Measurements from ENCODE around the gene MCC. TPM values are rescaled to one million over a fixed set of nuclear protein-coding genes. Genes with fewer than 3 reads are reported as not detected.

Gene MCC
- total and polyA plus RNA-seq, 2 experiments from 2014 or later: 3.4 to 8.8 TPM

GRCh38 chr5:113047234-113047633 is 441.0 kb downstream of the MCC start:
- in situ Hi-C loops (cut with MboI): no loop called here
- no peak for TF ChIP-seq EZH2 (IDR thresholded peaks at IDR 0.05; ENCODE audit: insufficient read depth, poor library complexity, severe bottlenecking)
- no peak for TF ChIP-seq EZH2phosphoT487 (IDR thresholded peaks at IDR 0.05; ENCODE audit: insufficient read depth, low read depth)
- Histone ChIP-seq H3K4me3 (no peak overlapping the region), H3K27ac (no peak overlapping the region), H3K4me1 (ENCODE audit: insufficient read depth) (peaks cover 27% of the 10 kb centered on the region), H3K36me3 (ENCODE audit: low read depth) (no peaks in the 10 kb centered on the region), H2AFZ (no peak overlapping the region), H3K79me2 (ENCODE audit: insufficient read depth) (no peaks in the 10 kb centered on the region), H3K9me3 (ENCODE audit: low read depth) (no peaks in the 10 kb centered on the region), H4K20me1 (ENCODE audit: insufficient read depth) (no peaks in the 10 kb centered on the region), H3K9ac (no peak overlapping the region), H3K27me3 (replicated peaks; ENCODE audit: insufficient read depth) (no peaks in the 10 kb centered on the region), H3K4me2 (ENCODE audit: unreplicated experiment) (peak overlapping the region; percentile 25), H3F3A (ENCODE audit: insufficient read depth) (peaks cover 10% of the 10 kb centered on the region), H3K9me2 (ENCODE audit: insufficient read depth) (no peaks in the 10 kb centered on the region)
- DNase-seq: peak; percentile 54
- WGBS, 2 experiments (ENCODE audit: low coverage in 1 of 2, low lambda C conversion rate in 2 of 2, missing lambda C conversion rate in 2 of 2): 58 to 65% methylated on average over 2 of the region's 2 CpGs

GRCh38 chr5:113044776-113045465 is 443.3 kb downstream of the MCC start:
- Histone ChIP-seq H3K9ac (no peak overlapping the region), H3K27me3 (replicated peaks; ENCODE audit: insufficient read depth) (no peaks in the 10 kb centered on the region), H3K79me2 (ENCODE audit: insufficient read depth) (no peaks in the 10 kb centered on the region), H3K4me3 (no peak overlapping the region), H3K9me2 (ENCODE audit: insufficient read depth) (no peaks in the 10 kb centered on the region), H3K36me3 (ENCODE audit: low read depth) (no peaks in the 10 kb centered on the region), H2AFZ (no peak overlapping the region), H3K27ac (no peak overlapping the region), H3F3A (ENCODE audit: insufficient read depth) (no peaks in the 10 kb centered on the region), H3K4me2 (ENCODE audit: unreplicated experiment) (no peak overlapping the region), H4K20me1 (ENCODE audit: insufficient read depth) (no peaks in the 10 kb centered on the region), H3K4me1 (ENCODE audit: insufficient read depth) (peaks cover 13% of the 10 kb centered on the region), H3K9me3 (ENCODE audit: low read depth) (no peaks in the 10 kb centered on the region)
- in situ Hi-C loops (cut with MboI): no loop called here
- TF ChIP-seq EZH2phosphoT487 (IDR thresholded peaks at IDR 0.05; ENCODE audit: insufficient read depth, low read depth): no peak
- no peak for TF ChIP-seq EZH2 (IDR thresholded peaks at IDR 0.05; ENCODE audit: insufficient read depth, poor library complexity, severe bottlenecking)
- WGBS, 2 experiments (ENCODE audit: low coverage in 1 of 2, low lambda C conversion rate in 2 of 2, missing lambda C conversion rate in 2 of 2): 81 to 84% methylated on average over 11 of the region's 11 CpGs
- no peak for DNase-seq

GRCh38 chr5:113043491-113043931 is 444.7 kb downstream of the MCC start:
- no peaks in the 10 kb centered on the region for H3K9me3 ChIP-seq (ENCODE audit: low read depth)
- no peak overlapping the region for H2AFZ ChIP-seq
- H3K27me3 ChIP-seq (replicated peaks; ENCODE audit: insufficient read depth): no peaks in the 10 kb centered on the region
- no peaks in the 10 kb centered on the region for H3K79me2 ChIP-seq (ENCODE audit: insufficient read depth)
- no peak overlapping the region for H3K9ac ChIP-seq
- no peaks in the 10 kb centered on the region for H4K20me1 ChIP-seq (ENCODE audit: insufficient read depth)
- DNase-seq: peak; percentile 40
- H3K36me3 ChIP-seq (ENCODE audit: low read depth): no peaks in the 10 kb centered on the region
- no peak overlapping the region for H3K4me2 ChIP-seq (ENCODE audit: unreplicated experiment)
- no peak overlapping the region for H3K27ac ChIP-seq
- peaks cover 17% of the 10 kb centered on the region for H3K4me1 ChIP-seq (ENCODE audit: insufficient read depth)
- TF ChIP-seq EZH2 (IDR thresholded peaks at IDR 0.05; ENCODE audit: insufficient read depth, poor library complexity, severe bottlenecking) (no peak), EZH2phosphoT487 (IDR thresholded peaks at IDR 0.05; ENCODE audit: insufficient read depth, low read depth) (no peak)
- H3F3A ChIP-seq (ENCODE audit: insufficient read depth): no peaks in the 10 kb centered on the region
- in situ Hi-C loops (cut with MboI): no loop called here
- H3K9me2 ChIP-seq (ENCODE audit: insufficient read depth): no peaks in the 10 kb centered on the region
- no peak overlapping the region for H3K4me3 ChIP-seq
- WGBS, 2 experiments (ENCODE audit: low coverage in 1 of 2, low lambda C conversion rate in 2 of 2, missing lambda C conversion rate in 2 of 2): 36 to 37% methylated on average over 14 to 16 of the region's 16 CpGs

GRCh38 chr5:113042491-113043243 is 445.6 kb downstream of the MCC start:
- no peaks in the 10 kb centered on the region for H4K20me1 ChIP-seq (ENCODE audit: insufficient read depth)
- H3F3A ChIP-seq (ENCODE audit: insufficient read depth): no peaks in the 10 kb centered on the region
- no peak overlapping the region for H3K4me3 ChIP-seq
- no peak overlapping the region for H3K27ac ChIP-seq
- no peaks in the 10 kb centered on the region for H3K9me2 ChIP-seq (ENCODE audit: insufficient read depth)
- no peak for DNase-seq
- H3K9ac ChIP-seq: no peak overlapping the region
- 90 to 92% methylated on average over 4 of the region's 4 CpGs for WGBS, 2 experiments (ENCODE audit: low coverage in 1 of 2, low lambda C conversion rate in 2 of 2, missing lambda C conversion rate in 2 of 2)
- no peaks in the 10 kb centered on the region for H3K36me3 ChIP-seq (ENCODE audit: low read depth)
- no peaks in the 10 kb centered on the region for H3K27me3 ChIP-seq (replicated peaks; ENCODE audit: insufficient read depth)
- H3K4me1 ChIP-seq (ENCODE audit: insufficient read depth): peaks cover 20% of the 10 kb centered on the region
- no peak overlapping the region for H3K4me2 ChIP-seq (ENCODE audit: unreplicated experiment)
- H3K9me3 ChIP-seq (ENCODE audit: low read depth): no peaks in the 10 kb centered on the region
- no peak overlapping the region for H2AFZ ChIP-seq
- in situ Hi-C loops (cut with MboI): no loop called here
- TF ChIP-seq EZH2 (IDR thresholded peaks at IDR 0.05; ENCODE audit: insufficient read depth, poor library complexity, severe bottlenecking): no peak
- no peak for TF ChIP-seq EZH2phosphoT487 (IDR thresholded peaks at IDR 0.05; ENCODE audit: insufficient read depth, low read depth)
- no peaks in the 10 kb centered on the region for H3K79me2 ChIP-seq (ENCODE audit: insufficient read depth)
